Smooth muscle cell (in vitro differentiated cells): Measurements from ENCODE around the gene SLC19A1. TPM values are rescaled to one million over a fixed set of nuclear protein-coding genes. Genes with fewer than 3 reads are reported as not detected.

ENCODE experiments used
- DNase-seq: peaks from one replicate; lab custom pipeline; 2025; ENCODE audit not compliant: unreplicated experiment; lab: John Stamatoyannopoulos, UW
- H2AFZ ChIP-seq: fragments of 200-600 bp; sonication (generic); 2 replicates; pipeline ENCODE4 v1.6.0; 2016; ENCODE audit warnings: antibody characterized with exemption, low read depth, mild to moderate bottlenecking
- H3F3A ChIP-seq: fragments of 200-600 bp; sonication (generic); 2 replicates; pipeline ENCODE4 v1.6.0; 2017; ENCODE audit warnings: antibody characterized with exemption, low read depth
- H3K27ac ChIP-seq: fragments of 200-600 bp; sonication (generic); 2 replicates; pipeline ENCODE4 v1.5.1; 2016; ENCODE audit warnings: low read depth, mild to moderate bottlenecking
- H3K27me3 ChIP-seq: fragments of 200-600 bp; sonication (generic); 2 replicates; pipeline ENCODE4 v1.6.1; 2016; ENCODE audit warnings: low read depth, mild to moderate bottlenecking
- H3K36me3 ChIP-seq: fragments of 200-600 bp; sonication (generic); 2 replicates; pipeline ENCODE4 v1.5.1; 2016; ENCODE audit warnings: low read depth
- H3K4me1 ChIP-seq: fragments of 200-600 bp; sonication (generic); 2 replicates; pipeline ENCODE4 v1.5.1; 2016; ENCODE audit warnings: low read depth
- H3K4me2 ChIP-seq: fragments of 200-600 bp; sonication (generic); 2 replicates; pipeline ENCODE4 v1.6.0; 2016; ENCODE audit warnings: mild to moderate bottlenecking
- H3K4me3 ChIP-seq: fragments of 200-600 bp; sonication (generic); 2 replicates; pipeline ENCODE4 v1.5.1; 2016; ENCODE audit warnings: mild to moderate bottlenecking
- H3K79me2 ChIP-seq: fragments of 200-600 bp; sonication (generic); 2 replicates; pipeline ENCODE4 v1.6.0; 2016; ENCODE audit warnings: low read depth, mild to moderate bottlenecking
- H3K9ac ChIP-seq: fragments of 200-600 bp; sonication (generic); 2 replicates; pipeline ENCODE4 v1.6.0; 2016; ENCODE audit warnings: low read depth
- H3K9me3 ChIP-seq: fragments of 200-600 bp; sonication (generic); replicated peaks from 2 replicates; pipeline ENCODE4 v1.5.1; 2016; ENCODE audit warnings: low read depth
- H4K20me1 ChIP-seq: fragments of 200-600 bp; sonication (generic); 2 replicates; pipeline ENCODE4 v1.6.0; 2016; ENCODE audit warnings: low read depth
- WGBS: methylation state at CpG from one replicate; pipeline ENCODE4 v1.1.7; 2016; ENCODE audit warnings: low lambda C conversion rate; 5-methylcytosine and 5-hydroxymethylcytosine counted together
- polyA plus RNA-seq: library from polyadenylated mRNA; unstranded; fragments of >200 nt; fragmentation: Nextera tagmentation; extraction: Ambion mirVana; gene quantifications from 2 replicates; pipeline ENCODE4 v1.2.1, GENCODE V29; 2016
- total RNA-seq: library from RNA; depleted of rRNA; stranded (reverse); fragments of >200 nt; gene quantifications from 2 replicates; pipeline ENCODE4 v1.2.3, GENCODE V29; 2014
- TF ChIP-seq, protein P1 (sequence below): fragments of 200-600 bp; sonication (generic); IDR thresholded peaks from 2 replicates; pipeline ENCODE4 v1.5.1; 2017; ENCODE audit warnings: borderline replicate concordance, mild to moderate bottlenecking, antibody characterized with exemption; ENCODE audit not compliant: insufficient read depth, poor library complexity, severe bottlenecking

SLC19A1 gene
- total and polyA plus RNA-seq, 2 experiments from 2014 or later: 2.3 to 33.2 TPM

DNA sequence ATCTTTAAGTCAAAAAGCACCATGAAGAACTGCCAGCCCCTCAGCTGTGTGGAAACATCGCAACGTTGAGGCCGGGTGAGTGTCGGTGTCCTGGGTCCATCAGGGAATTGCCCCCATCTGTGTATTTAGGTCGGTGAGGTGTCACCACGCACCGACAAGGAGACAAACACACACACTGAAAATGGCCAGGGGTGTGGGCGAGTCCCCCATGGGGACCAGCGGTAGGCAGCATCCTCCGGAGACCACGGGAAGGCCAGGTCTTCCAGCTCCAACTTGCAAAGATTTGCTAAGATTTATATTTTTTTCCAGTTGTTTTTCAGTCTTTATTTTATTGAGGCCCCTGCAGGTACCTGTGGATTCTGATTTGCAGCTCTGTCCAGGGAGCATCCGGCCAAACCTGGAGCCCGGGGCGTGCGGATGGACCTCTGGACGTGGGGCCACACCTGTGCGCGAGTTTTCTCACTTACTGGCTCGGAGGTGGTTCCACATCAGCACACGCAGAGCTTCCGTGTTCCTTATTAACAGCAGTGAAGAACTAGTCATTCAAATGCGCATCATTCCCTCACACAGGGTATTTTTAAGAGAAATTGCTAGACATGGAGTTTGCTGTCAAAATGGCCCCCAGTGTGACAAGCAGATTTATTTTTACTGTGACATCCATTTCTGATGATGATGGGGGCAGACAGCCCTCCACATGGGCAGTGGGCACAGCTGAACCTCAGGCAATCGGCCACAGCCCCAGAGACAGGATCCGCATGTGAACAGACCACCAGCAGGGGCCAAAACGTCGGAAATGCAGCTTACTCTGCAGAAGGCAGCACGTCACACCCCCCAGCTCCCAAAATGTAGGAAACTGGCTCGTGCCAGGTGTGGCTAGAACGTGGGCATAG is 17.2 kb upstream of the SLC19A1 start:
- no peak overlapping the region for H2AFZ ChIP-seq
- H3K27me3 ChIP-seq: no peaks in the 10 kb centered on the region
- no peak for DNase-seq
- 86% methylated on average over 29 of the region's 29 CpGs for WGBS
- H3K79me2 ChIP-seq: no peaks in the 10 kb centered on the region
- no peak overlapping the region for H3K4me2 ChIP-seq
- no peaks in the 10 kb centered on the region for H3K4me1 ChIP-seq
- H3K27ac ChIP-seq: no peak overlapping the region
- no peak overlapping the region for H3K9ac ChIP-seq
- no peaks in the 10 kb centered on the region for H3F3A ChIP-seq
- TF ChIP-seq, protein P1, sequence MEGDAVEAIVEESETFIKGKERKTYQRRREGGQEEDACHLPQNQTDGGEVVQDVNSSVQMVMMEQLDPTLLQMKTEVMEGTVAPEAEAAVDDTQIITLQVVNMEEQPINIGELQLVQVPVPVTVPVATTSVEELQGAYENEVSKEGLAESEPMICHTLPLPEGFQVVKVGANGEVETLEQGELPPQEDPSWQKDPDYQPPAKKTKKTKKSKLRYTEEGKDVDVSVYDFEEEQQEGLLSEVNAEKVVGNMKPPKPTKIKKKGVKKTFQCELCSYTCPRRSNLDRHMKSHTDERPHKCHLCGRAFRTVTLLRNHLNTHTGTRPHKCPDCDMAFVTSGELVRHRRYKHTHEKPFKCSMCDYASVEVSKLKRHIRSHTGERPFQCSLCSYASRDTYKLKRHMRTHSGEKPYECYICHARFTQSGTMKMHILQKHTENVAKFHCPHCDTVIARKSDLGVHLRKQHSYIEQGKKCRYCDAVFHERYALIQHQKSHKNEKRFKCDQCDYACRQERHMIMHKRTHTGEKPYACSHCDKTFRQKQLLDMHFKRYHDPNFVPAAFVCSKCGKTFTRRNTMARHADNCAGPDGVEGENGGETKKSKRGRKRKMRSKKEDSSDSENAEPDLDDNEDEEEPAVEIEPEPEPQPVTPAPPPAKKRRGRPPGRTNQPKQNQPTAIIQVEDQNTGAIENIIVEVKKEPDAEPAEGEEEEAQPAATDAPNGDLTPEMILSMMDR: no peak
- H3K36me3 ChIP-seq: no peaks in the 10 kb centered on the region
- H3K4me3 ChIP-seq: no peak overlapping the region
- H4K20me1 ChIP-seq: no peaks in the 10 kb centered on the region
- H3K9me3 ChIP-seq: no peaks in the 10 kb centered on the region

DNA sequence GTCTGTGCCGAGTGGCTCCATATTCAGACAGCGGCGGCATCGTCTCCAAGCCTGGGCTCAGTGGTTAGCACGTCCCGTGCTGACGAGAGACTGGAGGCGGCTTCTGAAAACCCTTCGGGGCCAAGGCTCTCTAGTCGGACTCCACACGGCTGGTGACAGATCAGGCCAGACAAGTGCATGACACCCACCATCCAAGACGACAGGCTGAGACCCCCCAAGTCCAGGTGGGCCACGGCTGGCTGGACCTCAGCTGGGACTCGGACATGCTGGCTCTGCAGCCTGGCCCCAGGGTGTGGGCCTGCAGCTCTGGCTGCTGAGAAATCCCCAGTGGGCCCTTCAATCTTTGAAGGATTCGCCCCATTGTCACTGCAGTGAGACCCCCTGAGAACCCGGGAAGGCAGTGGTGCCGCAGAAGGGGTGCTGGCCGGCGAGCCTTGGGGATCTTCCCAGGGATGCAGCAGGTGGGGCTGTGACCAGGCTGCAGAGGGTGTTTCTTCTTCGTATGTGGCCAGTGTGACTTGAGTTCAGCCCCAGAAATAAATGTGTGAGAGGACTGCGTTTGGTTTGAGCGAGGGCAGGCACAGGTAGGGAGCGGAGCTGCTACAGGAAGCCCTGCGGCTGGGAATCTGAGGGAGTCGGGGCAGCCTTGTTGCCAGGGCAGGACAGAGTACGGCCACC is 15.9 kb upstream of the SLC19A1 start:
- H4K20me1 ChIP-seq: no peaks in the 10 kb centered on the region
- DNase-seq: no peak

DNA sequence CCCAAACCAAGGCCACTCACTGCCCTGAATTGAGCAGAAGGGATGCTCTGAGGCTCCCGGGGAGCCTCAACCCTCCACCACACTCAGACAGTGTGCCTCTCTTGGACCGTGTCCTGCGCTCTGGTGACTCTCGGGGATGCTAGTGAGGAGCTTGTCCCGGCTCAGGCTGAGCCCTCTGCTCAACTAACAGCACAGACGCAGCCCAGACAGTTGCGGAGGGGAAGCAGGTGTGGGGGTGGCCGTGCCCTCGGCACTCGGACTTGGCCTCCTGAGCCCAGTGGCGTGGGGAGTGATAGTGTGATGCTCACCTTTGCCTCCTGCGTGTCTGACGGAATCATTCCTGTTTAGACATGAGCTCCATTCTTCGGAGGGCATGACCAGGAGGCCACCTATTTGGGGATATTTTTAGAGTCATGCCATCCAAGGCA is 15.4 kb upstream of the SLC19A1 start:
- Histone ChIP-seq H2AFZ (no peak overlapping the region), H3K9ac (no peak overlapping the region)
- WGBS: 95% methylated on average over 14 of the region's 14 CpGs

More for the DNA sequence above, 15.9 kb upstream of the SLC19A1 start:
- Histone ChIP-seq H3K4me2 (no peak overlapping the region), H3K4me1 (no peaks in the 10 kb centered on the region), H3K9me3 (no peaks in the 10 kb centered on the region), H3K36me3 (no peaks in the 10 kb centered on the region), H3K4me3 (no peak overlapping the region), H2AFZ (no peak overlapping the region), H3K79me2 (no peaks in the 10 kb centered on the region), H3K27me3 (no peaks in the 10 kb centered on the region), H3F3A (no peaks in the 10 kb centered on the region), H3K9ac (no peak overlapping the region), H3K27ac (no peak overlapping the region)
- WGBS: 91% methylated on average over 26 of the region's 26 CpGs
- TF ChIP-seq, protein P1: no peak

More for the DNA sequence above, 15.4 kb upstream of the SLC19A1 start:
- no peaks in the 10 kb centered on the region for H3K4me1 ChIP-seq
- no peaks in the 10 kb centered on the region for H4K20me1 ChIP-seq
- H3K79me2 ChIP-seq: no peaks in the 10 kb centered on the region
- TF ChIP-seq, protein P1: no peak
- no peak overlapping the region for H3K4me2 ChIP-seq
- DNase-seq: no peak
- H3K27ac ChIP-seq: no peak overlapping the region
- no peaks in the 10 kb centered on the region for H3K36me3 ChIP-seq
- no peaks in the 10 kb centered on the region for H3K9me3 ChIP-seq
- no peak overlapping the region for H3K4me3 ChIP-seq
- no peaks in the 10 kb centered on the region for H3F3A ChIP-seq
- H3K27me3 ChIP-seq: no peaks in the 10 kb centered on the region
